ENCODE data around the gene GCK.
"Not testable (repeated sequence)": the region's sequence is repeated elsewhere in the genome, so short reads cannot be mapped to it uniquely, and the experiment has no call there.

GCK gene

GRCh38 chr7:44180631-44181030 is 8.6 kb downstream of the GCK start:
- no peak for DNase-seq (ENCODE audit: low read depth, low spot score)

- no peak for DNase-seq (ENCODE audit: low read depth, low spot score)
Measured at GRCh38 chr7:44177570-44178131, 11.6 kb downstream of the GCK start.

GRCh38 chr7:44176486-44176885 is 12.8 kb downstream of the GCK start:
- DNase-seq (ENCODE audit: low read depth, low spot score): no peak

- no peak for DNase-seq (ENCODE audit: low read depth, low spot score)
Measured at GRCh38 chr7:44175730-44176129, 13.5 kb downstream of the GCK start.

- not testable (repeated sequence) for DNase-seq (ENCODE audit: low read depth, low spot score)
Measured at GRCh38 chr7:44174694-44174948, 14.6 kb downstream of the GCK start.

GRCh38 chr7:44173911-44174693 is 15.1 kb downstream of the GCK start:
- no peak for DNase-seq (ENCODE audit: low read depth, low spot score)

- DNase-seq (ENCODE audit: low read depth, low spot score): no peak
Measured at GRCh38 chr7:44172803-44173424, 16.3 kb downstream of the GCK start.

GRCh38 chr7:44172352-44172751 is 16.9 kb downstream of the GCK start:
- DNase-seq (ENCODE audit: low read depth, low spot score): no peak

- DNase-seq (ENCODE audit: low read depth, low spot score): not testable (repeated sequence)
Measured at GRCh38 chr7:44171901-44172300, 17.3 kb downstream of the GCK start.

- DNase-seq (ENCODE audit: low read depth, low spot score): no peak
Measured at GRCh38 chr7:44167920-44168319, 21.3 kb downstream of the GCK start.

- DNase-seq (ENCODE audit: low read depth, low spot score): no peak
Measured at GRCh38 chr7:44163591-44163990, 25.6 kb downstream of the GCK start.

GRCh38 chr7:44162785-44163395 is 26.3 kb downstream of the GCK start:
- no peak for DNase-seq (ENCODE audit: low read depth, low spot score)

- DNase-seq (ENCODE audit: low read depth, low spot score): no peak
Measured at GRCh38 chr7:44162179-44162578, 27.1 kb downstream of the GCK start.

- no peak for DNase-seq (ENCODE audit: low read depth, low spot score)
Measured at GRCh38 chr7:44161371-44161770, 27.9 kb downstream of the GCK start.

- no peak for DNase-seq (ENCODE audit: low read depth, low spot score)
Measured at GRCh38 chr7:44159824-44160630, 29.2 kb downstream of the GCK start.

- no peak for DNase-seq (ENCODE audit: low read depth, low spot score)
Measured at GRCh38 chr7:44158873-44159631, 30.2 kb downstream of the GCK start.

GRCh38 chr7:44158096-44158872 is 31.0 kb downstream of the GCK start:
- DNase-seq (ENCODE audit: low read depth, low spot score): no peak

- DNase-seq (ENCODE audit: low read depth, low spot score): no peak
Measured at GRCh38 chr7:44157116-44158080, 31.8 kb downstream of the GCK start.

GRCh38 chr7:44156453-44157010 is 32.7 kb downstream of the GCK start:
- no peak for DNase-seq (ENCODE audit: low read depth, low spot score)
